GM12878 (cell line): ENCODE results near the gene SHISA7. TPM values are rescaled to one million over a fixed set of nuclear protein-coding genes. Genes with fewer than 3 reads are reported as not detected.

Source experiments
- CBX3 ChIP-seq: fragments of 200-600 bp; sonication (generic); IDR thresholded peaks from 2 replicates; pipeline ENCODE4 v1.6.1; 2016; ENCODE audit warnings: low read depth, borderline replicate concordance
- CUX1 ChIP-seq: IDR thresholded peaks from 2 replicates; pipeline ENCODE4 v1.6.1; 2012; ENCODE audit warnings: improper control_type of control experiment, low read depth, low read length; ENCODE audit not compliant: insufficient replicate concordance
- HCFC1 ChIP-seq: fragments of 150-350 bp; IDR thresholded peaks from 2 replicates; pipeline ENCODE4 v1.6.1; 2014; ENCODE audit warnings: low read length
- NFYB ChIP-seq: IDR thresholded peaks from 2 replicates; pipeline ENCODE4 v1.6.1; 2011; ENCODE audit warnings: low read depth, mild to moderate bottlenecking, low read length, improper control_type of control experiment, moderate library complexity; ENCODE audit not compliant: insufficient read depth
- NR2C1 ChIP-seq: fragments of 450-650 bp; IDR thresholded peaks from 2 replicates; pipeline ENCODE4 v1.6.1; 2017; ENCODE audit warnings: antibody characterized with exemption, mild to moderate bottlenecking, moderate library complexity
- NR2C2 ChIP-seq: IDR thresholded peaks from 2 replicates; pipeline ENCODE4 v1.6.1; 2011; ENCODE audit warnings: borderline replicate concordance, low read depth; ENCODE audit not compliant: control insufficient read depth, insufficient read length
- PAX5 ChIP-seq: IDR thresholded peaks from 2 replicates; pipeline ENCODE4 v1.6.1; 2011; ENCODE audit warnings: low read depth, low read length, borderline replicate concordance
- PRDM15 ChIP-seq: fragments of 450-650 bp; formaldehyde crosslinking; IDR thresholded peaks from 2 replicates; pipeline ENCODE4 v1.4.0; 2020; ENCODE audit warnings: mild to moderate bottlenecking, moderate library complexity
- SIN3A ChIP-seq: IDR thresholded peaks from 2 replicates; pipeline ENCODE4 v1.6.1; 2012; ENCODE audit warnings: low read depth, low read length, improper control_type of control experiment
- SIX5 ChIP-seq: IDR thresholded peaks from 2 replicates; pipeline ENCODE4 v1.6.1; 2011; ENCODE audit warnings: mild to moderate bottlenecking, low read depth, low read length, moderate library complexity; ENCODE audit not compliant: severe bottlenecking
- SRF ChIP-seq, 2 experiments: IDR thresholded peaks; 2 replicates each; pipeline ENCODE4 v1.6.1; 2011; ENCODE audit warnings: low read depth in 2 of 2, low read length in 2 of 2, mild to moderate bottlenecking in 1 of 2, moderate library complexity in 1 of 2
- STAT3 ChIP-seq: IDR thresholded peaks from 2 replicates; pipeline ENCODE4 v1.6.1; 2011; ENCODE audit warnings: low read depth, low read length, improper control_type of control experiment
- ZBTB4 ChIP-seq: fragments of 450-650 bp; formaldehyde crosslinking; IDR thresholded peaks from 2 replicates; pipeline ENCODE4 v1.4.0; 2022; ENCODE audit warnings: mild to moderate bottlenecking, moderate library complexity
- ZNF384 ChIP-seq: IDR thresholded peaks from 2 replicates; pipeline ENCODE4 v1.6.1; 2012; ENCODE audit warnings: low read depth, mild to moderate bottlenecking, low read length, improper control_type of control experiment, borderline replicate concordance
- polyA plus RNA-seq, 11 experiments: library from polyadenylated mRNA; depleted of rRNA in 4 of 11; unstranded in 6 of 11; stranded (reverse) in 5 of 11; fragments of >200 nt; fragmentation: Nextera tagmentation in 4 of 11; fragmentation: Illumina TruSeq in 1 of 11; extraction: Ambion mirVana in 4 of 11; extraction: Trizol in 1 of 11; gene quantifications; 1 replicate in 1 of 11; 2 replicates in 10 of 11; pipeline versions ENCODE4 v1.2.1 to v1.2.3, GENCODE V29; 2011 to 2016; ENCODE audit warnings: inconsistent platforms in 2 of 11, missing spikeins in 2 of 11, low read depth in 1 of 11
- total RNA-seq, 4 experiments: library from RNA; depleted of rRNA in 3 of 4; stranded (reverse); fragments of >200 nt in 3 of 4; fragmentation: Illumina TruSeq in 1 of 4; extraction: Trizol in 1 of 4; gene quantifications; 2 replicates each; pipeline versions ENCODE4 v1.2.1 to v1.2.3, GENCODE V29; 2013 to 2021
- TF ChIP-seq, protein P1 (sequence below): IDR thresholded peaks from 2 replicates; pipeline ENCODE4 v1.6.1; 2011; ENCODE audit warnings: borderline replicate concordance, low read depth, mild to moderate bottlenecking, moderate library complexity, low read length; ENCODE audit not compliant: insufficient read depth, poor library complexity, severe bottlenecking

Gene SHISA7
- total and polyA plus RNA-seq, 10 of the 15 experiments (the other 5 are each of a cell fraction or from before 2014, with no cell fraction given): 0.03 TPM; not detected in 9

DNA sequence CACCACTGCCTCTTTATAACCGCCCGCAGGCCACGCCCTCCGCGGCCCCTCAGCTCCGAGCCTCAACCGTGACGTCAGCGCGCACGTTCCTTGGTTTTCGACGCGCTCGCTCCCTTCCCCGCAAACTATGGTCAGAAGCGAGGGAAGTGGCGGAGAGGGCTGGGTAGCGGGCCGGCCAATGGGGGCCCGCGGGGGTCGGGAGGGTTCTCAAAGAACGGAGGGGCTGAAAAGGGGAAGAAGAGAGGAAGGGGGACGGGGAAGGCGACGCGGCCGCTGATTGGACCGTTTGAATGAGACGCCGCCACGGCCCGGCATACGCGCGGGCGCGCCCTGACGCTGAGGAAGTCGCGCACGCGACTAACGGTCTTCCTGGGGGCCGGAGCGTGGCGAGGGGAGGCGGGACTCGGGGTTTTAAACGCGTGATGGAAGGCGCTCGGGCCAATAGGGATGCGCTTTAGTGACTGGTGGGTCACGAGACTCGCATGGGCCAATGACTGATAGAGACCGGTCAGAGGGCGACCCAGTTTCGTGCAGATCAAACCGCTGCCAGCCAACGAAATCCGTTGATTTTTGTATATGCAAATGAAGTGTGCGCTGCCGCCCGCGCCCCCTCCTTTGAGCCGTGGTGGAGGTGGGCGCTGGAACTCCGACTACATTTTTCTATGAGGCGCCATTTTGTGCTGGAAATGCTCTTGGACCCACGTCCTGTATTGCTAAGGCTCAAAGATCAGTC, 35.1 kb downstream of the SHISA7 start (continued):
- TF ChIP-seq CUX1 (no peak), SRF (IDR thresholded peaks at IDR 0.05; ENCODE audit: low read depth in 2 of 2, low read length in 2 of 2) (no peak), NFYB (peak; percentile 91), ZNF384 (no peak), SIN3A (no peak), STAT3 (no peak), HCFC1 (no peak), SIX5 (no peak), NR2C2 (no peak), CBX3 (no peak), PRDM15 (CRISPR knock-in tag) (no peak), NR2C1 (no peak; the same call in 1 of the 2 replicates), ZBTB4 (no peak), PAX5 (peak; percentile 87)
- TF ChIP-seq, protein P1, sequence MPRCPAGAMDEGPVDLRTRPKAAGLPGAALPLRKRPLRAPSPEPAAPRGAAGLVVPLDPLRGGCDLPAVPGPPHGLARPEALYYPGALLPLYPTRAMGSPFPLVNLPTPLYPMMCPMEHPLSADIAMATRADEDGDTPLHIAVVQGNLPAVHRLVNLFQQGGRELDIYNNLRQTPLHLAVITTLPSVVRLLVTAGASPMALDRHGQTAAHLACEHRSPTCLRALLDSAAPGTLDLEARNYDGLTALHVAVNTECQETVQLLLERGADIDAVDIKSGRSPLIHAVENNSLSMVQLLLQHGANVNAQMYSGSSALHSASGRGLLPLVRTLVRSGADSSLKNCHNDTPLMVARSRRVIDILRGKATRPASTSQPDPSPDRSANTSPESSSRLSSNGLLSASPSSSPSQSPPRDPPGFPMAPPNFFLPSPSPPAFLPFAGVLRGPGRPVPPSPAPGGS: no peak
